Gastrocnemius medialis (tissue), 4 donors: ENCODE data around the gene RPS18. TPM values are rescaled to one million over a fixed set of nuclear protein-coding genes. Genes with fewer than 3 reads are reported as not detected.
A peak's percentile ranks its signal among the peaks of the same experiment; 100 is the strongest.

Source experiments
- ATAC-seq, 2 donors: fragments of 150-250 bp; one replicate each; pipeline ENCODE4 v1.9.1; 2016
- DNase-seq, 2 donors: peaks; one replicate each; pipeline ENCODE4 v3.0.0-alpha.2; 2019
- H3K27ac ChIP-seq, 4 donors: fragments of 200-600 bp; sonication (generic); 1 replicate in 1 of 4; 2 replicates in 3 of 4; pipeline ENCODE4 v1.5.1; 2016 to 2018; ENCODE audit warnings: mild to moderate bottlenecking in 2 of 4, moderate library complexity in 1 of 4
- H3K27me3 ChIP-seq, 3 donors: fragments of 200-600 bp; sonication (generic) in 2 of 3; 1 replicate in 1 of 3; 2 replicates in 2 of 3; pipeline versions ENCODE4 v1.5.1 to v1.6.0; 2016 to 2019; ENCODE audit warnings: mild to moderate bottlenecking in 1 of 3, moderate library complexity in 1 of 3
- H3K36me3 ChIP-seq, 2 donors: fragments of 200-600 bp; sonication (generic) in 1 of 2; one replicate each; pipeline ENCODE4 v1.5.1; 2017 to 2018
- H3K4me1 ChIP-seq, 2 donors: fragments of 200-600 bp; sonication (generic) in 1 of 2; one replicate each; pipeline ENCODE4 v1.5.1; 2016 to 2017; ENCODE audit warnings: mild to moderate bottlenecking in 2 of 2
- H3K4me3 ChIP-seq, 4 donors: fragments of 200-600 bp; sonication (generic) in 3 of 4; 1 replicate in 1 of 4; 2 replicates in 3 of 4; pipeline ENCODE4 v1.5.1; 2016 to 2019; ENCODE audit warnings: mild to moderate bottlenecking in 2 of 4
- H3K9me3 ChIP-seq, 3 donors: fragments of 200-600 bp; sonication (generic) in 2 of 3; 1 replicate in 1 of 3; 2 replicates in 2 of 3; pipeline ENCODE4 v1.5.1; 2016 to 2019
- CTCF ChIP-seq, 5 experiments: fragments of 450-650 bp in 3 of 5; fragments of 200-600 bp in 2 of 5; sonication (generic) in 2 of 5; IDR thresholded peaks in 4 of 5; conservative IDR thresholded peaks in 1 of 5; 1 replicate in 4 of 5; 2 replicates in 1 of 5; pipeline ENCODE4 v1.5.1; 2016 to 2019; ENCODE audit warnings: antibody characterized with exemption in 5 of 5, mild to moderate bottlenecking in 3 of 5, moderate library complexity in 3 of 5
- POLR2A ChIP-seq, 2 donors: fragments of 450-650 bp; IDR thresholded peaks; one replicate each; pipeline ENCODE4 v1.6.1; 2017; ENCODE audit warnings: antibody characterized with exemption in 2 of 2, mild to moderate bottlenecking in 2 of 2, moderate library complexity in 2 of 2
- in situ Hi-C, 4 donors: fragments of 200-750 bp; cut with MboI; loops; one replicate each; pipeline versions ENCODE4 v1.15.0 to v1.8.0; 2017; ENCODE audit warnings: low sequenced_read_pairs in 4 of 4
- intact Hi-C: fragments of 100-400 bp; cut with DNase I; formaldehyde crosslinking; loops from one replicate; pipeline ENCODE4 v1.15.1; 2023; ENCODE audit warnings: low total_unique reads
- total RNA-seq, 4 donors: library from RNA; depleted of rRNA; stranded (reverse); fragments of >200 nt; gene quantifications; one replicate each; pipeline versions ENCODE4 v1.1.0 to v1.2.3, GENCODE V29; 2016

The RPS18 gene
- total RNA-seq, 4 donors from 2014 or later: 1,834 to 2,142 (median 2,010) TPM

- Histone ChIP-seq H3K9me3 (no peaks in the 10 kb centered on the region), H3K4me1 (peaks cover 36 to 66% of the 10 kb centered on the region in 2 donors), H3K27me3 (no peaks in the 10 kb centered on the region), H3K27ac (peak within 1 kb of the TSS; percentile 82 to 93 (median 90)), H3K36me3 (peaks cover 0 to 30% of the 10 kb centered on the region in 2 donors), H3K4me3 (peak within 1 kb of the TSS; percentile 56 to 70 (median 64))
- TF ChIP-seq POLR2A (IDR thresholded peaks at IDR 0.05) (peak in 1 of 2 donors; percentile 56), CTCF (IDR thresholded peaks at IDR 0.05 in 4 of 5, conservative IDR thresholded peaks at IDR 0.05 in 1 of 5) (peak in 1 of 5 experiments; percentile 24)
- peak; percentile 84 to 90 for ATAC-seq
- in situ Hi-C loops: no loop called here
- intact Hi-C loops: loop anchor here (1.0 to 10.0 kb wide), 4 partner anchors 19 to 1143 kb away; partner anchors contain the start of genes AGPAT1, BRD2 and RNF5
- DNase-seq: peak; percentile 99 to 100
Observed at GRCh38 chr6:33317669-33318425, 46.0 kb downstream of the RPS18 start, which contains the start of gene ZBTB22. TSS of gene ZBTB22 (minus strand) at chr6:33317744. CDS start at chr6:33316916, 828 bp downstream.

- H3K4me1 ChIP-seq: peaks cover 37 to 63% of the 10 kb centered on the region in 2 donors
- intact Hi-C loops: loop anchor here (10.0 kb wide), 2 partner anchors 406 to 1144 kb away; partner anchors contain the start of genes AGPAT1 and RNF5
- in situ Hi-C loops: no loop called here
Observed at GRCh38 chr6:33318426-33319073, 46.7 kb downstream of the RPS18 start.

GRCh38 chr6:33319939-33320314 is 48.1 kb downstream of the RPS18 start:
- Histone ChIP-seq H3K27me3 (no peaks in the 10 kb centered on the region), H3K4me3 (no peak overlapping the region), H3K4me1 (peaks cover 43 to 62% of the 10 kb centered on the region in 2 donors), H3K36me3 (peaks cover 0 to 30% of the 10 kb centered on the region in 2 donors), H3K9me3 (no peaks in the 10 kb centered on the region), H3K27ac (peak overlapping the region; percentile 31 to 84 (median 54))
- no peak for ATAC-seq
- no peak for TF ChIP-seq CTCF (IDR thresholded peaks at IDR 0.05 in 4 of 5, conservative IDR thresholded peaks at IDR 0.05 in 1 of 5)
- TF ChIP-seq POLR2A (IDR thresholded peaks at IDR 0.05): no peak
- intact Hi-C loops (loop anchor here (10.0 kb wide), 2 partner anchors 405 to 1145 kb away; partner anchors contain the start of genes AGPAT1 and RNF5), in situ Hi-C loops (no loop called here)
- no peak for DNase-seq

More at GRCh38 chr6:33318426-33319073, 46.7 kb downstream of the RPS18 start:
- H3K36me3 ChIP-seq: peaks cover 0 to 30% of the 10 kb centered on the region in 2 donors
- no peaks in the 10 kb centered on the region for H3K27me3 ChIP-seq
- H3K4me3 ChIP-seq: peak overlapping the region; percentile 56 to 70 (median 64)
- H3K9me3 ChIP-seq: no peaks in the 10 kb centered on the region
- TF ChIP-seq CTCF (IDR thresholded peaks at IDR 0.05 in 4 of 5, conservative IDR thresholded peaks at IDR 0.05 in 1 of 5) (no peak), POLR2A (IDR thresholded peaks at IDR 0.05) (no peak)
- ATAC-seq (no peak), DNase-seq (no peak)
- H3K27ac ChIP-seq: peak overlapping the region; percentile 82 to 93 (median 90)

GRCh38 chr6:33320315-33321181 is 48.7 kb downstream of the RPS18 start:
- intact Hi-C loops: no loop called here
- Histone ChIP-seq H3K27ac (peak overlapping the region; percentile 31 to 84 (median 54)), H3K4me1 (peaks cover 43 to 56% of the 10 kb centered on the region in 2 donors), H3K27me3 (no peaks in the 10 kb centered on the region), H3K9me3 (no peaks in the 10 kb centered on the region), H3K36me3 (peaks cover 0 to 30% of the 10 kb centered on the region in 2 donors), H3K4me3 (no peak overlapping the region)
- in situ Hi-C loops: no loop called here
- ATAC-seq (no peak), DNase-seq (peak in 1 of 2 donors; percentile 57)
- TF ChIP-seq CTCF (IDR thresholded peaks at IDR 0.05 in 4 of 5, conservative IDR thresholded peaks at IDR 0.05 in 1 of 5) (no peak), POLR2A (IDR thresholded peaks at IDR 0.05) (no peak)
